Measurements from ENCODE around the gene GABRR1.

DNA sequence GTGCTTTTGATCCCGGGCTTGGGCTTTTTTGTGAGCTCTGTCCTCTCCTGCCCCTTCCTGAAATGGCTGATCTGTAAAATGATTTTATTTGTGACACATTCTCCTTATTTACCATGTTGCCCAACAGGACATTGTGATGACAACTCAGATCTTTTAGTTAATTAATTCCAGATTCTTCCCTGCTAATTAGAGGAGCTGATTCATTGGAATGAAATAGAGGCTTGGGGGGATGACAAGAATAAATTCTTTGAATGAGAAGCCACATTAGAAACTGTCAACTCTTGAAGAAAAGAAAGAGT lies 26.1 kb upstream of the GABRR1 start:
- TF ChIP-seq POLR2AphosphoS5 (IDR thresholded peaks at IDR 0.05; ENCODE audit: low read depth, low read length) (no peak), SRF (IDR thresholded peaks at IDR 0.05; ENCODE audit: low read depth) (no peak), RAD21 (IDR thresholded peaks at IDR 0.05; ENCODE audit: low read depth) (no peak), SP1 (IDR thresholded peaks at IDR 0.05; ENCODE audit: low read depth) (no peak), ATF3 (IDR thresholded peaks at IDR 0.05) (no peak), POLR2A (IDR thresholded peaks at IDR 0.05; ENCODE audit: borderline replicate concordance, extremely low read depth, insufficient read depth, insufficient read length) (no peak), EZH2 (IDR thresholded peaks at IDR 0.05) (no peak)
- TF ChIP-seq, protein P1, sequence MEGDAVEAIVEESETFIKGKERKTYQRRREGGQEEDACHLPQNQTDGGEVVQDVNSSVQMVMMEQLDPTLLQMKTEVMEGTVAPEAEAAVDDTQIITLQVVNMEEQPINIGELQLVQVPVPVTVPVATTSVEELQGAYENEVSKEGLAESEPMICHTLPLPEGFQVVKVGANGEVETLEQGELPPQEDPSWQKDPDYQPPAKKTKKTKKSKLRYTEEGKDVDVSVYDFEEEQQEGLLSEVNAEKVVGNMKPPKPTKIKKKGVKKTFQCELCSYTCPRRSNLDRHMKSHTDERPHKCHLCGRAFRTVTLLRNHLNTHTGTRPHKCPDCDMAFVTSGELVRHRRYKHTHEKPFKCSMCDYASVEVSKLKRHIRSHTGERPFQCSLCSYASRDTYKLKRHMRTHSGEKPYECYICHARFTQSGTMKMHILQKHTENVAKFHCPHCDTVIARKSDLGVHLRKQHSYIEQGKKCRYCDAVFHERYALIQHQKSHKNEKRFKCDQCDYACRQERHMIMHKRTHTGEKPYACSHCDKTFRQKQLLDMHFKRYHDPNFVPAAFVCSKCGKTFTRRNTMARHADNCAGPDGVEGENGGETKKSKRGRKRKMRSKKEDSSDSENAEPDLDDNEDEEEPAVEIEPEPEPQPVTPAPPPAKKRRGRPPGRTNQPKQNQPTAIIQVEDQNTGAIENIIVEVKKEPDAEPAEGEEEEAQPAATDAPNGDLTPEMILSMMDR (IDR thresholded peaks at IDR 0.05 in 2 of 3, conservative IDR thresholded peaks at IDR 0.05 in 1 of 3; ENCODE audit: borderline replicate concordance in 1 of 3, insufficient read depth in 1 of 3, low read depth in 2 of 3, low read length in 2 of 3): no peak

All from HCT116 (cell line).